Skeletal muscle tissue (tissue), 4 donors: Measurements from ENCODE around the gene SNAI3. TPM values are rescaled to one million over a fixed set of nuclear protein-coding genes. Genes with fewer than 3 reads are reported as not detected.
A peak's percentile ranks its signal among the peaks of the same experiment; 100 is the strongest.

Experiments used
- H3K27ac ChIP-seq: one replicate; pipeline ENCODE4 v1.7.0; 2013; ENCODE audit warnings: mild to moderate bottlenecking, low read depth, low read length, inconsistent platforms
- H3K27me3 ChIP-seq, 3 donors: one replicate each; pipeline ENCODE4 v1.7.0; 2013; ENCODE audit warnings: low read length in 3 of 3; ENCODE audit not compliant: control insufficient read depth in 3 of 3, insufficient read depth in 3 of 3
- H3K36me3 ChIP-seq, 3 donors: one replicate each; pipeline ENCODE4 v1.7.0; 2013; ENCODE audit warnings: low read length in 3 of 3; ENCODE audit not compliant: control insufficient read depth in 3 of 3, insufficient read depth in 3 of 3
- H3K4me1 ChIP-seq, 3 donors: one replicate each; pipeline ENCODE4 v1.7.0; 2013; ENCODE audit warnings: low read length in 3 of 3, mild to moderate bottlenecking in 3 of 3; ENCODE audit not compliant: control insufficient read depth in 3 of 3, insufficient read depth in 3 of 3
- H3K4me3 ChIP-seq, 3 donors: one replicate each; pipeline ENCODE4 v1.7.0; 2013; ENCODE audit warnings: low read length in 3 of 3
- H3K9ac ChIP-seq, 3 donors: one replicate each; pipeline ENCODE4 v1.7.0; 2013; ENCODE audit warnings: low read length in 3 of 3, mild to moderate bottlenecking in 3 of 3, moderate library complexity in 2 of 3, low read depth in 1 of 3
- H3K9me3 ChIP-seq, 3 donors: one replicate each; pipeline ENCODE4 v1.7.0; 2013; ENCODE audit warnings: low read length in 3 of 3; ENCODE audit not compliant: control insufficient read depth in 3 of 3
- total RNA-seq: library from RNA; depleted of rRNA; stranded (reverse); fragments of >200 nt; gene quantifications from one replicate; pipeline ENCODE4 v1.2.3, GENCODE V29; 2014
- donor health status: Osteomylitis.

SNAI3 gene
- total RNA-seq, 1 donor from 2014 or later, result 8.4 TPM

DNA sequence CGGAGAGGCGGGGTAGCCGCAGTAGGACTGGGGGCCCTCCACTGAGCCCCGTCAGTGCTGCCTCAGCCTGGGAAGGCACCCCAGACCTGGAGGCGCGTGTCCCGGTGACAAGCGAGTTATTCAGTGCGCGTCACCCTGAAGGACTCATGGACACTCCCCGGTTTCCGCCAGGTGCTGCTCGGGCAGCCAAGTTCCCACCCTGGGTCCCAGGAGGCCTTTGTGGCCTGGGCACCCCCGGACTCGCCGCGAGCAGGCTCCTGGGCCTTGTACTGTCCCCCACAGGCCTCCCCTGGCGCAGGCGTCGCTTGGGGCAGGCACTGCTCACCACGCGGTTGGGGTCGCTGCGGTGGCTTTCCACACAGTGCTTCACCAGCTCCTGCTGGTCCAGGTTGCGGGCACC lies 12.3 kb upstream of the SNAI3 start:
- Histone ChIP-seq H3K4me1 (peaks cover 21 to 38% (median 25%) of the 10 kb centered on the region in 3 donors), H3K9me3 (no peaks in the 10 kb centered on the region), H3K27ac (no peak overlapping the region), H3K27me3 (no peaks in the 10 kb centered on the region), H3K9ac (no peak overlapping the region), H3K4me3 (no peak overlapping the region), H3K36me3 (peaks cover 20 to 36% (median 31%) of the 10 kb centered on the region in 3 donors)

DNA sequence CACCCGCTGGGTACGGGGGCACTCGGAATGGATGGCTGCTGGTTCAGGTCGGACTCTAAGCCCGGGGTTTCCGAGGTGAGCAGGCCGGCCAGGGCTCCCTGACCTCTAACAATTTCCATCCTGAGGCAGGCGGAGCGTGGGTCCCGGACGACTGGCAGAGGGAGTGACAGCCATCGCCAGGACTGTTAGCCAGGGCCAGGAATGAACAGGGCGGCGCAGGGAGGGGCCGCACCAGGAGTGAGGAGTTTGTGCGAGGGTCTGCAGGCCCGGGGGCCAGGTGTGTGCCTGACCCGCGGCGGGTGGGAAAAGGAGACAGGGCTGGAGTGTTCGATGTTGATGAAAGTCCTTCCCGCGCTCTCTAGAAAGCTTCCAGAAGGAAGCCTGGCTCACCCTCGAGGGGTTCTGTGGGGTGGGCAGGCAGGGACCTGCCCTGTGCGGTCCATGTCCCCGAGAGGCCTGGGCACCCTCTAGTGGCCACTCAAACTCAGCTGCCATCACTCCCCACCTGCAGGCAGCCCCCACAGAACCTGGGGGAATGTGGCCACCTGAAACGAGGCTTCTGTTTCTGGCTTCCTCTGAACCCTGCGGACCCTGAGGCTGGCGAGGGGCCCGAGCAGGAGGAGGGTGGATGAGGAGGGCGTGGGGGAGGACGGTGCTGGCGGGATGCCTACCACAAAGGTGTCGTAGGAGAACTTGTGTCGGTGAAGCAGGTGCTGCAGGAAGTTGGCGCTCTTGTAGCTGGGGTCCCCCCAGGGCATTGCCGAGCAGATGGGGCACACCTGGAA lies 11.7 kb upstream of the SNAI3 start:
- no peaks in the 10 kb centered on the region for H3K27me3 ChIP-seq
- peaks cover 18 to 37% (median 23%) of the 10 kb centered on the region in 3 donors for H3K4me1 ChIP-seq
- H3K4me3 ChIP-seq, result no peak overlapping the region
- peaks cover 20 to 36% (median 31%) of the 10 kb centered on the region in 3 donors for H3K36me3 ChIP-seq
- H3K27ac ChIP-seq, result no peak overlapping the region
- H3K9me3 ChIP-seq, result no peaks in the 10 kb centered on the region
- H3K9ac ChIP-seq, result no peak overlapping the region

DNA sequence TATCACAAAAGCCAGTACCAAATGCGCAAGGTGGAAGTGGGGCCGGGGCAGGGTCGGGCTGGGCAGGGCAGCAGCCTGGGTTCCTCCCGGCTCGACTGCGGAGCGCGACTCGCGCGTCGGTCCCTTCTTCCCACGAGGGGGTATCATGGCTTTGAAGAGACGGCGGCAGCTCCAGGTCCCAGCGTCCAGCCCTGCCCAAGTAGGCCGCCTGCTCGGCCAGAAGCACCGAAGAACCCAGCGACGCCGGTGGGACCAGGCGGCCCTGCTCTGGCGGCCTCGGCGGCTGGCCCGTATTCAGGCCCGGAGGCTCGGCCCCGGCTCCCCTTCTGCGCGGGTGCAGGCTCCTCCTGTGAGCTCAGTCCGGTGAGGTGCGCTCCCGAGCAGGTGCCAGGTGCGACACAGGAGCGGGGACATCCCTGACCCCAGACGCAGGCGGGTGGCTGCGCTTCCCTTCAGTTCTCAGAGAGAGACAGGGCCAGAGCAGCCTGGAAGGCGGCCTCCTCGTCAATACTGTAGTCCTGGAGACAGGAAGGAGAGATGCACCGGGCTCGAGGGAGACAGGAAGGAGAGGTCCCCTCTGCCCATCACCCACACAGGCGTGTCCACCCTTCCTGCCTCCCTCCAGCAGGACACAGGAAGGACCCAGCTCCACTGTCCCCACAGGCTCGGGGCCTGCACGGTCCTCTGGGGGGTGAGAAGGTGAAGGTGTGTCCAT lies 11.0 kb upstream of the SNAI3 start:
- H3K9me3 ChIP-seq, result no peaks in the 10 kb centered on the region
- H3K4me1 ChIP-seq, result peaks cover 15 to 36% (median 23%) of the 10 kb centered on the region in 3 donors
- no peaks in the 10 kb centered on the region for H3K27me3 ChIP-seq
- no peak overlapping the region for H3K4me3 ChIP-seq
- no peak overlapping the region for H3K27ac ChIP-seq
- H3K36me3 ChIP-seq, result peaks cover 20 to 34% (median 25%) of the 10 kb centered on the region in 3 donors
- H3K9ac ChIP-seq, result no peak overlapping the region

DNA sequence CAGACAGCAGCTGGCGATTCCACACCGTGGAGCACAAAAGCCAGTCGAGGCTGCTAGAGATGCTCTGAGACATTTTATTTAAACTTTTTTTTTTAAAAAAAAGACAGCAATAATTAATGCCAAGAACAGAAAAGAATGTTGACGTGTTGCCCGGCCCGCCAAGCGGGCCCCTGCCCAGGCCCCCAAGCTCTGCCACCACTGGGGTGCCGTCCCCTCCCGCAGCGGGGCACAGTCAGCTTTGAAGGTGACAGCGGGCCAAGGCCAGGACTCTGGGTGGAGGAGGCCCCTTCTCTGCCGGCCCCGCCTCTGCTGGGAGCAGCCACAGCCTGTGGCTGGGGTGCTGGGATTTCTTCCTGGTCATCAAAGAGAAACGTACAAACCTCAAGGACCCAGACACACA lies 10.1 kb upstream of the SNAI3 start:
- peaks cover 20 to 32% (median 24%) of the 10 kb centered on the region in 3 donors for H3K36me3 ChIP-seq
- no peak overlapping the region for H3K9ac ChIP-seq
- no peaks in the 10 kb centered on the region for H3K9me3 ChIP-seq
- peak overlapping the region; percentile 77 for H3K27ac ChIP-seq
- H3K4me3 ChIP-seq, result no peak overlapping the region
- H3K27me3 ChIP-seq, result peaks cover 0 to under 1% (median 0%) of the 10 kb centered on the region in 3 donors
- peaks cover 11 to 28% (median 19%) of the 10 kb centered on the region in 3 donors for H3K4me1 ChIP-seq

DNA sequence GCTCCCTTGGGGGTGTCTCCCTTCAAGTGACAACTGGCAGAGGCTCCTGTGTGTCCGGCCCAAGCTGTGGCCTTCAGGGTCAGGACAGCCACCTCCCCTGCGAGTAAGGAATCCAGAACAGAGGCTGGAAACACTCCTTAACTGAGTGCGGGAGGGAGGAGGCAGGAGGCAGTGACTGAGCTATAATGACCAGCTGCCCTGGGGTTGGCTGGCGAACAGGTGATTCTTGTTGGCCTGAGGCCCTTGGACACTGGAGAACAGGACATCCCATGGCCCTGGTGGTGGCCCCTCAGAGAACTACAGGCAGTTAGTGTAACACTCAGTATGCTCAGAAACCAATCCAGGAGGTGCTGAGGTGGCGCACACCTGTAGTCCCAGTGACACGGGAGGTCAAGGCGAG lies 9.4 kb upstream of the SNAI3 start:
- peaks cover 0 to 7% (median 2%) of the 10 kb centered on the region in 3 donors for H3K27me3 ChIP-seq

DNA sequence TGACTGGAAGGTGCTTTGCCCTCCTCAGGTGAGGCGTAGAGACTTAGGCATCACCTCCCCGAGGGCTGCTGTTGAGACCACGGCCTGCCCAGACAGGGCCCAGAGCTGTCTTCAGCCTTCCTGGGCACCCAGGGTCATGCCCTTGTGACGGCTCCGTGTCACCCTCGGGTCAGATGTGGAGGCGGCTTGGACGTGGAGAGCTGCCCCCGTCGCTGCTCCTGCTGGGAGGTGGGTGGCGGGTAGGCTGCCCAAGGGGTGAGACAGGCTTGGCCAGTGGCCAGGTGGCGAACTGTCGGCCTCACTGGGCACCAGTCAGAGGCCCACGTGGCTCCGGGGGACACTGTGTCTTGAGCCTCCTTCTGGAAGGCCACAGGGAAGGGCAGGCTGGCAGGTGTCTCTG lies 8.9 kb upstream of the SNAI3 start:
- H3K27ac ChIP-seq, result peak overlapping the region; percentile 77

More for the DNA sequence above, 9.4 kb upstream of the SNAI3 start:
- H3K4me3 ChIP-seq, result no peak overlapping the region
- no peak overlapping the region for H3K9ac ChIP-seq
- peak overlapping the region; percentile 77 for H3K27ac ChIP-seq
- H3K4me1 ChIP-seq, result peaks cover 11 to 23% (median 16%) of the 10 kb centered on the region in 3 donors
- H3K9me3 ChIP-seq, result no peaks in the 10 kb centered on the region
- peaks cover 20 to 32% (median 24%) of the 10 kb centered on the region in 3 donors for H3K36me3 ChIP-seq

DNA sequence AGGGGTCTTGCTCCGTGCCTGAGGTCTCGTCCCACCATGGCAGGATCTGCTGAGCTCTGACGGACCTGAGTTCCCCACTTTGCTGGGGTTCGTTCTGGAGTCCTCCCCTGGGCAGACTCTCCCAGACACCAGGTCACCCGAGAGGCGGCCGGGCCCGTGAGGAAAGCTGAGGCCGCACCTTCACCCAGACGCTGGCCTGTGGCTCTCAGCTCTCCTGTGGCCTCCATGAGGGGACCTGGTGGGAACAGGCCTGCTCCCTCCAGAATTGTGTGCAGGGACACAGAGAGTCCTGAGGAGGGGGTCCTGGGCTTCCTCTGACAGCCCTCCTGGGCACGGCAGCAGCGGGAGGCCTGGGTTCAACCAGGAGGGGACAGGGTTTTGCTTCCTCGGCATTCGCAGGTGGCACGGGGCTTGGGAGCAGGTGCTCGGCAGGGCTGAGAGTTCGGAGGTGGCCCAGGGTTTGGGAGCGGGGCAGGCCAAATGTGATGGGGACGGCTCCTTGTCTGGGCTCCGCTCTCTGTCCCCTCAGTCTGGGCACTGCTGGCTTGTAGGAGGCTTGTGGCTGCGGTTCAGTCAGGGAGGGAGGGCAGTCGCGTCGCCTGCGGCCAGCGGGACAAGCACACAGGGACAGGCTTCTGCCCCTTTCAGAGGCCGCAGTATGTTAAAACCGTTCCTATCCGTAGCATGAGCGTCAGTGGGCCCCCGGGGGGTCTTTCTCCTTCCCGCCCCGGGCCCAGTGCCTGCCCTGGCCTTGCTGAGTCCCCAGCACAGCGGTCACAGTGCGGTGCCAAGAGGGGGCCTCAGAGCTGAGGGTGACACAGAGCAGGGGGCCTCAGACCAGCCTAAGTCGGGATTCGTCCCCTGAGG lies 8.1 kb upstream of the SNAI3 start:
- Histone ChIP-seq H3K9ac (no peak overlapping the region), H3K27ac (no peak overlapping the region), H3K4me3 (no peak overlapping the region), H3K27me3 (peaks cover 0 to 10% (median 6%) of the 10 kb centered on the region in 3 donors), H3K36me3 (peaks cover 16 to 23% (median 20%) of the 10 kb centered on the region in 3 donors), H3K9me3 (no peaks in the 10 kb centered on the region), H3K4me1 (peaks cover 11 to 15% (median 13%) of the 10 kb centered on the region in 3 donors)

More for the DNA sequence above, 8.9 kb upstream of the SNAI3 start:
- Histone ChIP-seq H3K4me1 (peaks cover 11 to 18% (median 13%) of the 10 kb centered on the region in 3 donors), H3K4me3 (no peak overlapping the region), H3K27me3 (peaks cover 0 to 10% (median 6%) of the 10 kb centered on the region in 3 donors), H3K9me3 (no peaks in the 10 kb centered on the region), H3K9ac (no peak overlapping the region), H3K36me3 (peaks cover 20 to 29% (median 21%) of the 10 kb centered on the region in 3 donors)

DNA sequence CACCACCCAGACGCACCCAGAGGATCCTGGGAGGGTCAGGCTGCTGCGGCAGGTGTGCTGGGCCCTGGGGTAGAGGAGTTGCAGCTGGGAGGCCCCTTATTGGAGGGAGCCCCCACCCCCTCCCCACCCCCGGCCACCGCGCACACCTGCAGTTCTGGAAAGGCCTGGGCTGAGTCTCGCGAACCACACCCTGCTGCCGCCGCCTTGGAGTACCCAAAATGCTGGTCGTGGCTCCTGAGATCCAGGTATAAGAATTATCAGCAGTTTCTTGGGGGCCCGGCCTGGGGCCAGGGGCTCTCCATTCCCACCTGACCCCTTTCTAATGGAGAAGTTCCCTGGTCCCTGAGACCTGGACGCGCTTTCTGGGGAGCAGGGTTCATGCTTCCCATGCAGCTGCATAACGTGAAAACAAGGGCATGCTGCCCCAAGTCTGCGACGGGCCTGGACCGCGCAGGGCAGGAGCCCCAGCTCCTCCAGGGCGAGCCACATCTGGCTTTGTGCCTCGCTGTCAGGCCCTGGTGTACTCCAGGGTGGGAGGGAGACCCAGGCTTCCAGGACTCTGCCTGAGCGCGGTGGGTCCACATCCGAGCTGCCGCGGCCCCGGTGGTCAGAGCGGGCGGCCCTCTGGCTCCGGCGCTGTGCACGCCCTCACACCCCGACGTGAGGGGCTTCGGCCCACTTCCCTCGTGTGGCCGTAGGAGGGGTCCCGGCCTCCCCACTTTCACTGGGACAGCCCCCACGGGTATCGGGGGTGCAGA lies 7.3 kb upstream of the SNAI3 start:
- no peaks in the 10 kb centered on the region for H3K9me3 ChIP-seq

DNA sequence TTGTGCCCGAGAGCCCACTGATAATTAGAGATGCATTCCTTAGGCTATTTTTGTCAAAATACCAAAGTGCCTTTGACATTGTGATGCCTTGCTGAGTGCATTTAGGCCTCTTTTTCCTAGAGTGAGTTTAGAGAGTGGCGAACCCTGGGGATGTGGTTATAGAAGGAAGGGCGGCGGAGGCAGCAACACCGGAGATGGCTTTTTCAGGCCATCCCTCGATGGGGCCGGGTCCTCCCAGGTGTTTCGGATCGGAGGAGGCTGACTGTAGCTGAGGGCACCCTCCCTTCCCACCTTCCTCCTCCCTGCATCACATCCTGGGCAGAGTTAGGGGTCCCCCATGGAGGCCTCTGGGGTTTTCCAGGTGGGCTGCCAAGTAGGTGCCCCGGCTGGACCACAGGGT lies 6.6 kb upstream of the SNAI3 start:
- Histone ChIP-seq H3K36me3 (peaks cover 4 to 10% (median 7%) of the 10 kb centered on the region in 3 donors), H3K9me3 (no peaks in the 10 kb centered on the region), H3K4me3 (no peak overlapping the region), H3K9ac (no peak overlapping the region), H3K4me1 (peaks cover 19 to 31% (median 22%) of the 10 kb centered on the region in 3 donors), H3K27me3 (peaks cover 0 to 15% (median 11%) of the 10 kb centered on the region in 3 donors), H3K27ac (no peak overlapping the region)

More for the DNA sequence above, 7.3 kb upstream of the SNAI3 start:
- Histone ChIP-seq H3K27ac (no peak overlapping the region), H3K27me3 (peaks cover 0 to 13% (median 6%) of the 10 kb centered on the region in 3 donors), H3K4me1 (peaks cover 14 to 24% (median 14%) of the 10 kb centered on the region in 3 donors), H3K36me3 (peaks cover 9 to 15% (median 12%) of the 10 kb centered on the region in 3 donors), H3K9ac (no peak overlapping the region), H3K4me3 (no peak overlapping the region)
